ENCODE measurements around the gene ANK2.

The ANK2 gene

DNA sequence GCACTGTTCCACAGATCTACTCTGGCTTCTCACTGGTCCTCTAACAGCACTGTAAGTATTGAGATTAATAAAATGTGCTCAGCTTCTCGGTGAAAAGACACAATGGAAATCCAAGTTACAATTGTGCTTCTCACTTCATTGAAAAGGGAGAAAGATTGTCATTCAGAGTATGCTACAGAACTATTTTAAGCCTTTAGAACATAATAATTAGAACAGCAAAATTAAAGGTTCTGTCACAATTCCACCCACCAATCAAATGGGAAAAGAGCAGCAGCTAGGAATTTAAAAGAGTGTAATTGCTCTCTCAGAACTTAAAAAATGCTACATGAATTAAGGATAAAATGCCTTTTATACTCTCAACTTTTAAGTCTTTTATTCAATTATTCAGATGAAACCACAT lies 329.4 kb downstream of the ANK2 start:
- DNase-seq (ENCODE audit: low read depth in 1 of 2, low spot score in 1 of 2), result no peak
- TF ChIP-seq, protein P1, sequence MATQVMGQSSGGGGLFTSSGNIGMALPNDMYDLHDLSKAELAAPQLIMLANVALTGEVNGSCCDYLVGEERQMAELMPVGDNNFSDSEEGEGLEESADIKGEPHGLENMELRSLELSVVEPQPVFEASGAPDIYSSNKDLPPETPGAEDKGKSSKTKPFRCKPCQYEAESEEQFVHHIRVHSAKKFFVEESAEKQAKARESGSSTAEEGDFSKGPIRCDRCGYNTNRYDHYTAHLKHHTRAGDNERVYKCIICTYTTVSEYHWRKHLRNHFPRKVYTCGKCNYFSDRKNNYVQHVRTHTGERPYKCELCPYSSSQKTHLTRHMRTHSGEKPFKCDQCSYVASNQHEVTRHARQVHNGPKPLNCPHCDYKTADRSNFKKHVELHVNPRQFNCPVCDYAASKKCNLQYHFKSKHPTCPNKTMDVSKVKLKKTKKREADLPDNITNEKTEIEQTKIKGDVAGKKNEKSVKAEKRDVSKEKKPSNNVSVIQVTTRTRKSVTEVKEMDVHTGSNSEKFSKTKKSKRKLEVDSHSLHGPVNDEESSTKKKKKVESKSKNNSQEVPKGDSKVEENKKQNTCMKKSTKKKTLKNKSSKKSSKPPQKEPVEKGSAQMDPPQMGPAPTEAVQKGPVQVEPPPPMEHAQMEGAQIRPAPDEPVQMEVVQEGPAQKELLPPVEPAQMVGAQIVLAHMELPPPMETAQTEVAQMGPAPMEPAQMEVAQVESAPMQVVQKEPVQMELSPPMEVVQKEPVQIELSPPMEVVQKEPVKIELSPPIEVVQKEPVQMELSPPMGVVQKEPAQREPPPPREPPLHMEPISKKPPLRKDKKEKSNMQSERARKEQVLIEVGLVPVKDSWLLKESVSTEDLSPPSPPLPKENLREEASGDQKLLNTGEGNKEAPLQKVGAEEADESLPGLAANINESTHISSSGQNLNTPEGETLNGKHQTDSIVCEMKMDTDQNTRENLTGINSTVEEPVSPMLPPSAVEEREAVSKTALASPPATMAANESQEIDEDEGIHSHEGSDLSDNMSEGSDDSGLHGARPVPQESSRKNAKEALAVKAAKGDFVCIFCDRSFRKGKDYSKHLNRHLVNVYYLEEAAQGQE (IDR thresholded peaks at IDR 0.05; ENCODE audit: insufficient replicate concordance, low read depth), result no peak
- TF ChIP-seq POLR2AphosphoS5 (IDR thresholded peaks at IDR 0.05; ENCODE audit: low read depth), result no peak
- TF ChIP-seq GABPA (IDR thresholded peaks at IDR 0.05; ENCODE audit: low read depth), result no peak
- TF ChIP-seq SPI1 (IDR thresholded peaks at IDR 0.05; ENCODE audit: borderline replicate concordance, low read depth), result no peak
- TF ChIP-seq, protein P2, sequence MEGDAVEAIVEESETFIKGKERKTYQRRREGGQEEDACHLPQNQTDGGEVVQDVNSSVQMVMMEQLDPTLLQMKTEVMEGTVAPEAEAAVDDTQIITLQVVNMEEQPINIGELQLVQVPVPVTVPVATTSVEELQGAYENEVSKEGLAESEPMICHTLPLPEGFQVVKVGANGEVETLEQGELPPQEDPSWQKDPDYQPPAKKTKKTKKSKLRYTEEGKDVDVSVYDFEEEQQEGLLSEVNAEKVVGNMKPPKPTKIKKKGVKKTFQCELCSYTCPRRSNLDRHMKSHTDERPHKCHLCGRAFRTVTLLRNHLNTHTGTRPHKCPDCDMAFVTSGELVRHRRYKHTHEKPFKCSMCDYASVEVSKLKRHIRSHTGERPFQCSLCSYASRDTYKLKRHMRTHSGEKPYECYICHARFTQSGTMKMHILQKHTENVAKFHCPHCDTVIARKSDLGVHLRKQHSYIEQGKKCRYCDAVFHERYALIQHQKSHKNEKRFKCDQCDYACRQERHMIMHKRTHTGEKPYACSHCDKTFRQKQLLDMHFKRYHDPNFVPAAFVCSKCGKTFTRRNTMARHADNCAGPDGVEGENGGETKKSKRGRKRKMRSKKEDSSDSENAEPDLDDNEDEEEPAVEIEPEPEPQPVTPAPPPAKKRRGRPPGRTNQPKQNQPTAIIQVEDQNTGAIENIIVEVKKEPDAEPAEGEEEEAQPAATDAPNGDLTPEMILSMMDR (IDR thresholded peaks at IDR 0.05; ENCODE audit: insufficient read depth, low read length), result no peak
- Histone ChIP-seq H3K27ac (replicated peaks) (no peak overlapping the region), H3K4me3 (replicated peaks; ENCODE audit: insufficient read depth, low read length) (no peak overlapping the region), H3K27me3 (ENCODE audit: insufficient read depth, poor library complexity, severe bottlenecking) (no peaks in the 10 kb centered on the region)

- TF ChIP-seq SPI1 (IDR thresholded peaks at IDR 0.05; ENCODE audit: borderline replicate concordance, low read depth), result no peak
- TF ChIP-seq, protein P1 (IDR thresholded peaks at IDR 0.05; ENCODE audit: insufficient replicate concordance, low read depth), result no peak
- TF ChIP-seq, protein P2 (IDR thresholded peaks at IDR 0.05; ENCODE audit: insufficient read depth, low read length), result no peak
- no peak for TF ChIP-seq POLR2AphosphoS5 (IDR thresholded peaks at IDR 0.05; ENCODE audit: low read depth)
- TF ChIP-seq GABPA (IDR thresholded peaks at IDR 0.05; ENCODE audit: low read depth), result no peak
- Histone ChIP-seq H3K27ac (replicated peaks) (no peak overlapping the region), H3K27me3 (ENCODE audit: insufficient read depth, poor library complexity, severe bottlenecking) (no peaks in the 10 kb centered on the region), H3K4me3 (replicated peaks; ENCODE audit: insufficient read depth, low read length) (no peak overlapping the region)
- DNase-seq (ENCODE audit: low read depth in 1 of 2, low spot score in 1 of 2), result no peak
Observed at GRCh38 chr4:113382704-113383103, 333.3 kb downstream of the ANK2 start.

DNA sequence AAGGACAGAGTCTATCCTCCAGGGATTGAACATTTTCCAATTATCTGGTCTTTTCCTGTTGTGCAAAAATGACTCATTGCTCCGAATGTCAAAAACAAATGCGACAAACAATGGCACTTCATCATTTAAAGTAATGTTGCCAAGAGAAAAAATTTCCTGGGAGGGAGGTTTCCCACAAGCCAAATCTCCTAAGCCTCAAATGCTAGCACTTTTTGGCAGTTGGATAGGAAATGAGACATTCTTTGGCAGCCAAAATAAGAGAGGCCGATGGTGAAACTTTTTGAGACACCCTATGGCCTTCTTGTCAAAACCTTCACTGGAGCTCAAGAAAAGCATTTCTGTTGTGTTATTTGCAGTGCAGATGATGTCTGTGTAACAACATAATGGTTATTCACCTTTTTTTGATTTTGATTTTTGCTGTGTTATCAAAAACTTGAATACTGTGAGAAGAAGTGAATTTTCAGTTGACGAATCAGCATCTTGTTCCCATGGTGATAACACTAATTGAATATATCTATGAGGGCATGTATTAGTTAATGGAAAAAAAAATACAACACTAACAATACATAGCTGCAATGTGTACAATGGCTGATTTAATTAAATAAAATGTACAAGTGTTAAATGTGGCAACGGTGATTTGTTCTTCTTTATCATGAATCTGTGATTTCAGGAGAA lies 333.8 kb downstream of the ANK2 start:
- Histone ChIP-seq H3K4me3 (replicated peaks; ENCODE audit: insufficient read depth, low read length) (no peak overlapping the region), H3K27me3 (ENCODE audit: insufficient read depth, poor library complexity, severe bottlenecking) (no peaks in the 10 kb centered on the region), H3K27ac (replicated peaks) (no peak overlapping the region)
- DNase-seq (ENCODE audit: low read depth in 1 of 2, low spot score in 1 of 2), result no peak
- TF ChIP-seq, protein P1 (IDR thresholded peaks at IDR 0.05; ENCODE audit: insufficient replicate concordance, low read depth), result no peak
- TF ChIP-seq, protein P2 (IDR thresholded peaks at IDR 0.05; ENCODE audit: insufficient read depth, low read length), result no peak
- TF ChIP-seq SPI1 (IDR thresholded peaks at IDR 0.05; ENCODE audit: borderline replicate concordance, low read depth) (no peak), GABPA (IDR thresholded peaks at IDR 0.05; ENCODE audit: low read depth) (no peak), POLR2AphosphoS5 (IDR thresholded peaks at IDR 0.05; ENCODE audit: low read depth) (no peak)
